ENCODE results near the gene ZYG11B.

DNA sequence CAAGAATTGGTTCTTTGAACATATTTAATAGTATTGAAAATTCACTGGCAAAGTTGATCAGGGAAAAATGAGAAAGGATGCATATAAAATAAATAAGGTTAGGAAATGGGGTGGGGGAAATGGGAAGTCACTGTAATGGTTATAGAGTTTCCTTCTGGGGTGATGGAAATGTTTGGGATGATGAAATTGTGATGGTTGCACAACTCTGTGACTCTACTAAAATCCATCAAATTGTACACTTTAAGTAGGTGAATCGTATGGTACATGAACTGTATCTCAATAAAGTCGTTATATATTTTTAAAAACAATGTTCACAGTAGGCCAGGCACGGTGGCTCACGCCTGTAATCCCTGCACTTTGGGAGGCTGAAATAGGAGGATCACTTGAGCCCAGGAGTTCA, 59.9 kb downstream of the ZYG11B start:
- TF ChIP-seq, protein P1, sequence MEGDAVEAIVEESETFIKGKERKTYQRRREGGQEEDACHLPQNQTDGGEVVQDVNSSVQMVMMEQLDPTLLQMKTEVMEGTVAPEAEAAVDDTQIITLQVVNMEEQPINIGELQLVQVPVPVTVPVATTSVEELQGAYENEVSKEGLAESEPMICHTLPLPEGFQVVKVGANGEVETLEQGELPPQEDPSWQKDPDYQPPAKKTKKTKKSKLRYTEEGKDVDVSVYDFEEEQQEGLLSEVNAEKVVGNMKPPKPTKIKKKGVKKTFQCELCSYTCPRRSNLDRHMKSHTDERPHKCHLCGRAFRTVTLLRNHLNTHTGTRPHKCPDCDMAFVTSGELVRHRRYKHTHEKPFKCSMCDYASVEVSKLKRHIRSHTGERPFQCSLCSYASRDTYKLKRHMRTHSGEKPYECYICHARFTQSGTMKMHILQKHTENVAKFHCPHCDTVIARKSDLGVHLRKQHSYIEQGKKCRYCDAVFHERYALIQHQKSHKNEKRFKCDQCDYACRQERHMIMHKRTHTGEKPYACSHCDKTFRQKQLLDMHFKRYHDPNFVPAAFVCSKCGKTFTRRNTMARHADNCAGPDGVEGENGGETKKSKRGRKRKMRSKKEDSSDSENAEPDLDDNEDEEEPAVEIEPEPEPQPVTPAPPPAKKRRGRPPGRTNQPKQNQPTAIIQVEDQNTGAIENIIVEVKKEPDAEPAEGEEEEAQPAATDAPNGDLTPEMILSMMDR (IDR thresholded peaks at IDR 0.05; ENCODE audit: poor library complexity, severe bottlenecking), result no peak
- TF ChIP-seq TAF1 (IDR thresholded peaks at IDR 0.05; ENCODE audit: low read depth), result no peak
- no peak for TF ChIP-seq POLR2AphosphoS5 (IDR thresholded peaks at IDR 0.05)
- TF ChIP-seq, protein P2, sequence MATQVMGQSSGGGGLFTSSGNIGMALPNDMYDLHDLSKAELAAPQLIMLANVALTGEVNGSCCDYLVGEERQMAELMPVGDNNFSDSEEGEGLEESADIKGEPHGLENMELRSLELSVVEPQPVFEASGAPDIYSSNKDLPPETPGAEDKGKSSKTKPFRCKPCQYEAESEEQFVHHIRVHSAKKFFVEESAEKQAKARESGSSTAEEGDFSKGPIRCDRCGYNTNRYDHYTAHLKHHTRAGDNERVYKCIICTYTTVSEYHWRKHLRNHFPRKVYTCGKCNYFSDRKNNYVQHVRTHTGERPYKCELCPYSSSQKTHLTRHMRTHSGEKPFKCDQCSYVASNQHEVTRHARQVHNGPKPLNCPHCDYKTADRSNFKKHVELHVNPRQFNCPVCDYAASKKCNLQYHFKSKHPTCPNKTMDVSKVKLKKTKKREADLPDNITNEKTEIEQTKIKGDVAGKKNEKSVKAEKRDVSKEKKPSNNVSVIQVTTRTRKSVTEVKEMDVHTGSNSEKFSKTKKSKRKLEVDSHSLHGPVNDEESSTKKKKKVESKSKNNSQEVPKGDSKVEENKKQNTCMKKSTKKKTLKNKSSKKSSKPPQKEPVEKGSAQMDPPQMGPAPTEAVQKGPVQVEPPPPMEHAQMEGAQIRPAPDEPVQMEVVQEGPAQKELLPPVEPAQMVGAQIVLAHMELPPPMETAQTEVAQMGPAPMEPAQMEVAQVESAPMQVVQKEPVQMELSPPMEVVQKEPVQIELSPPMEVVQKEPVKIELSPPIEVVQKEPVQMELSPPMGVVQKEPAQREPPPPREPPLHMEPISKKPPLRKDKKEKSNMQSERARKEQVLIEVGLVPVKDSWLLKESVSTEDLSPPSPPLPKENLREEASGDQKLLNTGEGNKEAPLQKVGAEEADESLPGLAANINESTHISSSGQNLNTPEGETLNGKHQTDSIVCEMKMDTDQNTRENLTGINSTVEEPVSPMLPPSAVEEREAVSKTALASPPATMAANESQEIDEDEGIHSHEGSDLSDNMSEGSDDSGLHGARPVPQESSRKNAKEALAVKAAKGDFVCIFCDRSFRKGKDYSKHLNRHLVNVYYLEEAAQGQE (IDR thresholded peaks at IDR 0.05; ENCODE audit: borderline replicate concordance), result no peak
- TF ChIP-seq SMC3 (conservative IDR thresholded peaks at IDR 0.05; ENCODE audit: poor library complexity), result no peak
- TF ChIP-seq MXI1 (conservative IDR thresholded peaks at IDR 0.05; ENCODE audit: poor library complexity, severe bottlenecking), result no peak
- no peak for TF ChIP-seq EZH2 (IDR thresholded peaks at IDR 0.05; ENCODE audit: borderline replicate concordance, insufficient read depth, low read length, poor library complexity, severe bottlenecking)
- no peak for TF ChIP-seq EP300 (conservative IDR thresholded peaks at IDR 0.05; ENCODE audit: poor library complexity, severe bottlenecking)
- TF ChIP-seq RAD21 (conservative IDR thresholded peaks at IDR 0.05), result no peak

Measured in neural cell (in vitro differentiated cells).